GM11168 (cell line): ENCODE data around the gene RGL4.
"Not testable (repeated sequence)": the region's sequence is repeated elsewhere in the genome, so short reads cannot be mapped to it uniquely, and the experiment has no call there.

Experiments
- in situ Hi-C: fragments of 300-500 bp; cut with MboI; formaldehyde crosslinking; loops from one replicate; pipeline ENCODE4 v1.12.0; 2022; ENCODE audit warnings: low sequenced_read_pairs; ENCODE audit not compliant: unreplicated experiment

RGL4 gene

GRCh38 chr22:23722724-23723123, 31.9 kb downstream of the RGL4 start:
- in situ Hi-C loops, result no loop called here

GRCh38 chr22:23728108-23728507, 37.3 kb downstream of the RGL4 start:
- in situ Hi-C loops, result not testable (repeated sequence)

- in situ Hi-C loops, result no loop called here
Observed at GRCh38 chr22:23737696-23738095, 46.9 kb downstream of the RGL4 start.

GRCh38 chr22:23742505-23743264, 51.9 kb downstream of the RGL4 start:
- in situ Hi-C loops, result no loop called here

- in situ Hi-C loops, result no loop called here
Observed at GRCh38 chr22:23743303-23743705, 52.5 kb downstream of the RGL4 start.

- in situ Hi-C loops, result no loop called here
Observed at GRCh38 chr22:23744001-23744400, 53.2 kb downstream of the RGL4 start.

GRCh38 chr22:23744485-23744884, 53.7 kb downstream of the RGL4 start:
- in situ Hi-C loops, result no loop called here

GRCh38 chr22:23745791-23746190, 55.0 kb downstream of the RGL4 start:
- in situ Hi-C loops, result no loop called here
